Measurements from ENCODE around the gene ATP6V1G2.
"Not testable (repeated sequence)": the region's sequence is repeated elsewhere in the genome, so short reads cannot be mapped to it uniquely, and the experiment has no call there.

ATP6V1G2 gene

DNA sequence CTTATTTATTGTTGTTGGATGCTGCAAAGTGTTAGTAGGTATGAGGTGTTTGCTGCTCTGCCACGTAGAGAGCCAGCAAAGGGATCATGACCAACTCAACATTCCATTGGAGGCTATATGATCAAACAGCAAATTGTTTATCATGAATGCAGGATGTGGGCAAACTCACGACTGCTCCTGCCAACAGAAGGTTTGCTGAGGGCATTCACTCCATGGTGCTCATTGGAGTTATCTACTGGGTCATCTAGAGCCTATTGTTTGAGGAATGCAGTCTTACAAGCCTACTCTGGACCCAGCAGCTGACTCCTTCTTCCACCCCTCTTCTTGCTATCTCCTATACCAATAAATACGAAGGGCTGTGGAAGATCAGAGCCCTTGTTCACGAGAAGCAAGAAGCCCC is 36.4 kb downstream of the ATP6V1G2 start:
- Histone ChIP-seq H3K27ac (ENCODE audit: low read length) (no peak overlapping the region), H3K9me3 (ENCODE audit: control insufficient read depth in 1 of 2, low read length in 2 of 2) (no peaks in the 10 kb centered on the region), H3K4me1 (ENCODE audit: control insufficient read depth in 1 of 2, insufficient read depth in 2 of 2, low read length in 2 of 2) (no peaks in the 10 kb centered on the region), H3K4me3 (ENCODE audit: low read depth in 1 of 2, low read length in 2 of 2) (no peak overlapping the region), H3K27me3 (ENCODE audit: low read depth, low read length) (no peaks in the 10 kb centered on the region), H3K36me3 (ENCODE audit: control insufficient read depth in 1 of 2, insufficient read depth in 2 of 2, low read length in 2 of 2) (peaks cover 0 to 6% of the 10 kb centered on the region in 2 donors)

DNA sequence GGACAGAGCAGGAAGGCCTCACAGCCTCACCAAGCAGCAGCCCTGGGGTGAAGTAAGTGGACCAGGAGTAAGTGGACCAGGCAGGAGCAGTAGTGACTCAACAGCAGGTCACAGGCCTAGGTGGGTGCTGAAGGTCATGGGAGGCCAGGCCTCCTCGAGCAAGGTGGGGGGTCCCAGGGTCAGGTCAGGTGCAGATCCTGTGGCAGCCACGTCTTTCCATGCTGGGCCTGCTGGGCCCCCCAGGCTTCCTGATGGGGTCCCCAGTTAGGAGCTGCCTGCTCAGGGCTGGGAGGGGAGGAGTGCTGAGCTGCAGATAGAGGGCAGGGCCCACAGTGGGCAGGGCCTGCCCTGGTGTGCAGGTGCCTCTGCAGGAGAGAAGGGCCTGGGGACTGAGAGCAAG is 37.4 kb downstream of the ATP6V1G2 start:
- not testable (repeated sequence) for H3K4me3 ChIP-seq (ENCODE audit: low read depth in 1 of 2, low read length in 2 of 2); H3K27me3 ChIP-seq (ENCODE audit: low read depth, low read length); H3K4me1 ChIP-seq (ENCODE audit: control insufficient read depth in 1 of 2, insufficient read depth in 2 of 2, low read length in 2 of 2); H3K9me3 ChIP-seq (ENCODE audit: control insufficient read depth in 1 of 2, low read length in 2 of 2); H3K36me3 ChIP-seq (ENCODE audit: control insufficient read depth in 1 of 2, insufficient read depth in 2 of 2, low read length in 2 of 2); H3K27ac ChIP-seq (ENCODE audit: low read length)

DNA sequence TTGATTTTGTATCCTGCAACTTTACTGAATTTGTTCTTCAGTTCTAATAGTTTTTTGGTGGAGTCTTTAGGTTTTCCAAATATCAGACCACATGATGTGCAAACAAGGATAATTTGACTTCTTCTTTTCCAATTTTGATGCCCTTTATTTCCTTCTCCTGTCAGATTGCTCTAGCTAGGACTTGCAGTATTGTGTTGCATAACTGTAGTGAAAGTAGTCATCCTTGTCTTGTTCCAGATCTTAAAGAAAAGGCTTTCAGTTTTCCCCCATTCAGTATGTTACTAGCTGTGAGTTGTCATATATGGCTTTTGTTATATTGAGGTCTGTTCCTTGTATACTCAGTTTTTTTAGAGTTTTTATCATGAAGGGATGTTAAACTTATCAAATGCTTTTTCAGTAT is 43.8 kb downstream of the ATP6V1G2 start:
- Histone ChIP-seq H3K9me3 (ENCODE audit: control insufficient read depth in 1 of 2, low read length in 2 of 2) (no peaks in the 10 kb centered on the region), H3K36me3 (ENCODE audit: control insufficient read depth in 1 of 2, insufficient read depth in 2 of 2, low read length in 2 of 2) (peaks cover 0 to 6% of the 10 kb centered on the region in 2 donors), H3K4me3 (ENCODE audit: low read depth in 1 of 2, low read length in 2 of 2) (no peak overlapping the region), H3K27ac (ENCODE audit: low read length) (no peak overlapping the region), H3K27me3 (ENCODE audit: low read depth, low read length) (no peaks in the 10 kb centered on the region), H3K4me1 (ENCODE audit: control insufficient read depth in 1 of 2, insufficient read depth in 2 of 2, low read length in 2 of 2) (peaks cover 0 to 9% of the 10 kb centered on the region in 2 donors)

DNA sequence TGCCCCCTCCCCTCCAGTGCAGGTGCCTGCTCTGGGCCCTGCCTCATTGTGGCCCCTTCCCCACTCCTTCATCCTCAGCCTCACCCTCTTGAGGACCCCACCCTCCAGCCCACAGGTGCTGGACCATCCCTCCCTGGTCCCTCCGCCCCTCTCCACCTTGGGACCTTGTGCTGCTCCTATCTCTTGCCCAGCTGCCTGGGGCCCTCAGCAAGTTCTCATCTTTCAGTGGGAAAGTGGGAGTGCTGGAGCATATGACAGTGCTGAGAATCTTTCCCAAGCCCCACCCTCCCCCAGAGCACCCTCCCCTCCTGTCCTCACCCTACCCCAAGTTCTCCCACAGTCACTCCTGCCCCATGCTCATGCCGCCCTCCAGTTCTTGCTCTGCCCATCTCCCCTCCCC is 46.8 kb downstream of the ATP6V1G2 start:
- not testable (repeated sequence) for H3K27me3 ChIP-seq (ENCODE audit: low read depth, low read length); H3K9me3 ChIP-seq (ENCODE audit: control insufficient read depth in 1 of 2, low read length in 2 of 2); H3K4me3 ChIP-seq (ENCODE audit: low read depth in 1 of 2, low read length in 2 of 2); H3K36me3 ChIP-seq (ENCODE audit: control insufficient read depth in 1 of 2, insufficient read depth in 2 of 2, low read length in 2 of 2); H3K27ac ChIP-seq (ENCODE audit: low read length)
- H3K4me1 ChIP-seq (ENCODE audit: control insufficient read depth in 1 of 2, insufficient read depth in 2 of 2, low read length in 2 of 2), result peaks cover 0 to 15% of the 10 kb centered on the region in 2 donors

DNA sequence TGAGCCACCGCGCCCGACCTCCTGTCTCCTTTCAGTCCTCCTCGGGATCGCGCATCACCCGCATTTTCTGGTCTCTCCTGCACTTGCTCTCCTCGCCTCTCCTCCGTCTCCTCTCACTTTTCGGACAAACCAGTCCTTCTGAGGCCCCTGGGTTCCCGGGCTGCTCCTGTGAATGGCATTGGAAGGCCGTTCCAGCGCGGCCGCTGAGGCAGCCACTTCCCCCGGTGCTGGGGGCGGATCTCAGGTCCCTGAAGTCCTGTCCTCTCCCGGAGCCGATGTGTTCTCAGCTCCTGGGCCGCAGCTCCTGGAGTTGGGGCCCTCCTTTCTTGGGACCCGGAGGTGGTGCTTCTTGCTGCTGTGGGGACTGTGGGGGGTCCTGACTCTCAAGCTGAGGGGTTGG is 47.7 kb downstream of the ATP6V1G2 start:
- Histone ChIP-seq H3K27me3 (ENCODE audit: low read depth, low read length) (no peaks in the 10 kb centered on the region), H3K36me3 (ENCODE audit: control insufficient read depth in 1 of 2, insufficient read depth in 2 of 2, low read length in 2 of 2) (no peaks in the 10 kb centered on the region), H3K9me3 (ENCODE audit: control insufficient read depth in 1 of 2, low read length in 2 of 2) (no peaks in the 10 kb centered on the region), H3K4me1 (ENCODE audit: control insufficient read depth in 1 of 2, insufficient read depth in 2 of 2, low read length in 2 of 2) (peaks cover 0 to 20% of the 10 kb centered on the region in 2 donors), H3K4me3 (ENCODE audit: low read depth in 1 of 2, low read length in 2 of 2) (no peak overlapping the region), H3K27ac (ENCODE audit: low read length) (no peak overlapping the region)

DNA sequence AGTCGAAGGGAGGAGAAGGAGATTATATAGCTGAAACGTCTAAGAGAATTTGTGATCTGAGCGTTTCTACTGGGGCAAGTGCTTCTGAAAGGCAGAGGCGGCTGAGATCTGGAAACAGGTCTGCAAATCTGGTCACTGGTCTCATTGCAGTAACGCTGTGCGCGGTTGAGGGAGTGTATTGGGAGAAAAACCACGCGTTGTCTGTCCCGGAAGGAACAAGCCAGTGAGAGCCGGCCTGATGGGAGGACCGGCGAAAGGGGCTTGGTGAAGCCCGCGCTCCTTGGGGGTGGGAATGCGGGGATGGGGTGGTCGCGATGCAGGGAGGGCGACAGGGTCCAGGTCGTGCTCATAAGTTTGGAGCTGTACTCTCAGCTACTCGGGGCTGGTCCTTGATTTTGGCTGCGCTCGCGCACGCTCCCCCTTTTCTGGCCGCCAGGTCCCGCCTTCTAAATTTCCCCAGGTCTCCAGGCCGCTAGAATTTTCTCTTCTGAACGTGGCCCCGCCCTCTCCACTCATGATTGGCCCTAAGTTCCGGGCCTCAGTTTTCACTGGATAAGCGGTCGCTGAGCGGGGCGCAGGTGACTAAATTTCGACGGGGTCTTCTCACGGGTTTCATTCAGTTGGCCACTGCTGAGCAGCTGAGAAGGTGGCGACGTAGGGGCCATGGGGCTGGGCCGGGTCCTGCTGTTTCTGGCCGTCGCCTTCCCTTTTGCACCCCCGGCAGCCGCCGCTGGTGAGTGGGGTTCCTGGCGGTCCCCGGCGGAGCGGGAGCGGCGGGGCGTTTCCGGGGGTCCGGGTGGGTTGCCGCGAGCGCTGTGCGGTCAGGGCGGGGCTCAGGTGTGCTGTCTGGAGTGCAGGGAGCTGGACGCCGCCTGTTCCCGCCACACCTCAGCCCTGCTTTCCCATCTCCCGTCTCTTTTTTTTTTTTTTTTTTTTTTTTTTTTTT is 48.6 kb downstream of the ATP6V1G2 start, which contains the start of gene MICB:
Gene MICB (plus strand): TSS at position 615 of the 946 bp plus-strand sequence. CDS start 49 bp downstream, at position 664.
- Histone ChIP-seq H3K36me3 (ENCODE audit: control insufficient read depth in 1 of 2, insufficient read depth in 2 of 2, low read length in 2 of 2) (no peaks in the 10 kb centered on the region), H3K4me3 (ENCODE audit: low read depth in 1 of 2, low read length in 2 of 2) (peak within 1 kb of the TSS; percentile 55 to 68), H3K9me3 (ENCODE audit: control insufficient read depth in 1 of 2, low read length in 2 of 2) (no peaks in the 10 kb centered on the region), H3K27me3 (ENCODE audit: low read depth, low read length) (no peaks in the 10 kb centered on the region), H3K4me1 (ENCODE audit: control insufficient read depth in 1 of 2, insufficient read depth in 2 of 2, low read length in 2 of 2) (peaks cover 0 to 20% of the 10 kb centered on the region in 2 donors), H3K27ac (ENCODE audit: low read length) (no peak within 1 kb of the TSS)

DNA sequence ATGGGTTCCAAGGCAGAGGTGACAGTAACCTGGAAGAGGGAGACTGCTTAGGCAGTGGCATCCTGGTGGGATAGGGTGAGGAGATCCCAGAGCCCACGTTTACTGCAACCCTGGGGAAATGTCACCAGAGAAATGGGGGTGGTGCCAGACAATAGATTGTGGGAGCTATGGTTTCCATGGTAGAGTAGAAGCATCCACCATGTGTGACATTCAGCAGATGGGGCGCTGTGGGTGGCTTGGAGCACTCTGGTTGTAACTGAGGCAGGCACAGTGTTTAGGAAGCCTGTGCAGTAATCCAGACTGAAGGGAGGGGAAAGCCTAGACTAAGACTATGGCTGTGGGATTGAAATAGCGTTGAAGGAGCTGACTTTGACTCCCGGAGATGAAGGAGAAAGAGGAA is 49.6 kb downstream of the ATP6V1G2 start:
- H3K4me1 ChIP-seq (ENCODE audit: control insufficient read depth in 1 of 2, insufficient read depth in 2 of 2, low read length in 2 of 2), result peaks cover 0 to 20% of the 10 kb centered on the region in 2 donors
- not testable (repeated sequence) for H3K9me3 ChIP-seq (ENCODE audit: control insufficient read depth in 1 of 2, low read length in 2 of 2); H3K36me3 ChIP-seq (ENCODE audit: control insufficient read depth in 1 of 2, insufficient read depth in 2 of 2, low read length in 2 of 2); H3K27me3 ChIP-seq (ENCODE audit: low read depth, low read length); H3K27ac ChIP-seq (ENCODE audit: low read length); H3K4me3 ChIP-seq (ENCODE audit: low read depth in 1 of 2, low read length in 2 of 2)

DNA sequence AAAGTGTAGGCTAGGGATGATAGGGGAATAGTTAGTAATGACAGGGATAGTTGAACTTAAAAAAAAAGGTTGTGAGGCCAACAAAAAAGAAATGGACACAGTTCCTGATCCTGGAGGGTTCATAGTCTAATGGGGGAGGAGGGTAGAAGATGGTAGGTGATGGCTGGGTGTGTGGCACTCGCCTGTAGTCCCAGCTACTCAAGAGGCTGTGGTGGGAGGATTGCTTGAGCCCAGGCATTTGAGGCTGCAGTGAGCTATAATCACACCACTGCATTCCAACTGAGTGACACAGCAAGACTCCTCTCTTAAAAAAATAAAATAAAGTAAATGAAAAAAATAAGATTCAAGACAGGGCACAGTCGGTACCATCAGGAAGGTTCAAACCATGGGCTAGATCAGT is 50.8 kb downstream of the ATP6V1G2 start:
- Histone ChIP-seq H3K36me3 (ENCODE audit: control insufficient read depth in 1 of 2, insufficient read depth in 2 of 2, low read length in 2 of 2) (no peaks in the 10 kb centered on the region), H3K4me1 (ENCODE audit: control insufficient read depth in 1 of 2, insufficient read depth in 2 of 2, low read length in 2 of 2) (peaks cover 0 to 23% of the 10 kb centered on the region in 2 donors), H3K9me3 (ENCODE audit: control insufficient read depth in 1 of 2, low read length in 2 of 2) (no peaks in the 10 kb centered on the region), H3K27ac (ENCODE audit: low read length) (no peak overlapping the region), H3K4me3 (ENCODE audit: low read depth in 1 of 2, low read length in 2 of 2) (peak overlapping the region in 1 of 2 donors; percentile 44), H3K27me3 (ENCODE audit: low read depth, low read length) (no peaks in the 10 kb centered on the region)
